ENCODE data around the gene CLASRP. TPM values are rescaled to one million over a fixed set of nuclear protein-coding genes. Genes with fewer than 3 reads are reported as not detected.
A peak's percentile ranks its signal among the peaks of the same experiment; 100 is the strongest.

Gene CLASRP
- total and polyA plus RNA-seq, 2 of the 8 experiments (the other 6 are each of a cell fraction or from before 2014, with no cell fraction given) = 22.3 to 71.7 TPM

GRCh38 chr19:45079063-45079910 is 40.4 kb downstream of the CLASRP start, which contains the start of gene GEMIN7 (continued):
- TF ChIP-seq SAP30 (IDR thresholded peaks at IDR 0.05; ENCODE audit: insufficient read depth, insufficient replicate concordance, low read length) = no peak
- TF ChIP-seq BRCA1 (IDR thresholded peaks at IDR 0.05; ENCODE audit: low read depth, low read length) = no peak
- TF ChIP-seq SIX5 (IDR thresholded peaks at IDR 0.05; ENCODE audit: low read depth, low read length) = peak; percentile 23; the same call in 1 of the 2 replicates
- TF ChIP-seq POLR2A (IDR thresholded peaks at IDR 0.05; ENCODE audit: control extremely low read depth in 1 of 2, low read depth in 2 of 2, low read length in 2 of 2) = peak in 1 of 2 experiments; percentile 51; a peak in 1 of 3 replicates
- TF ChIP-seq CHD2 (IDR thresholded peaks at IDR 0.05; ENCODE audit: low read length) = no peak
- TF ChIP-seq SIRT6 (IDR thresholded peaks at IDR 0.05; ENCODE audit: low read length) = no peak
- no peak for TF ChIP-seq RFX5 (IDR thresholded peaks at IDR 0.05; ENCODE audit: borderline replicate concordance, low read depth, low read length)

Measured in H1 (cell line).